PC-3 (cell line): ENCODE results near the gene CAPN1.

ENCODE experiments used
- EZH2 ChIP-seq: fragments of 300-600 bp; sonication (generic); IDR thresholded peaks from one replicate; pipeline ENCODE4 v1.6.1; 2017; ENCODE audit warnings: antibody characterized with exemption, mild to moderate bottlenecking, low read length; ENCODE audit not compliant: unreplicated experiment
- EZH2phosphoT487 ChIP-seq: fragments of 300-600 bp; sonication (generic); IDR thresholded peaks from 2 replicates; pipeline ENCODE4 v1.6.1; 2018; ENCODE audit warnings: mild to moderate bottlenecking, antibody characterized with exemption, low read length, borderline replicate concordance
- TF ChIP-seq, protein P1 (sequence below): fragments of 300-600 bp; sonication (generic); conservative IDR thresholded peaks from 2 replicates; pipeline ENCODE4 v1.5.1; 2017; ENCODE audit warnings: antibody characterized with exemption, low read depth, mild to moderate bottlenecking, low read length

DNA sequence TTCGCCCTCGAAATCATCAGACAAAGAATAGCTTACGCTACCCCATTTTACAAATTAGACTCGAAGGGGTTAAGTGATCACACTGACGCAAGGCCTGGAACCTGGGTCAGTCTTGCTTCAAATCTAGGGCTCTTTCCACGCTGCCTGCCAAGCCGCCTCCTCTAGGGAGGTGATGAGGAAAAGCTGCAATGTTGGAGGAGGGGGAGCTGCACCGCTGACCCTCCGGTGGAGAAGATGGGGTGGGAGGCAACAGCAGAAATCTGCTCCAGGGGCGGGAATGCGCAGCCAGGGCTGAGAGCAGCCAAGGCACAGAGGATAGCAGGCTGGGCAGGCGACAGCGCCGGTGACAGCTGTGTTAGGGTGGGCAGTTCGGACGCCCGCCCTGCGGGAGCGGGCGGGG lies 48.0 kb upstream of the CAPN1 start:
- TF ChIP-seq, protein P1, sequence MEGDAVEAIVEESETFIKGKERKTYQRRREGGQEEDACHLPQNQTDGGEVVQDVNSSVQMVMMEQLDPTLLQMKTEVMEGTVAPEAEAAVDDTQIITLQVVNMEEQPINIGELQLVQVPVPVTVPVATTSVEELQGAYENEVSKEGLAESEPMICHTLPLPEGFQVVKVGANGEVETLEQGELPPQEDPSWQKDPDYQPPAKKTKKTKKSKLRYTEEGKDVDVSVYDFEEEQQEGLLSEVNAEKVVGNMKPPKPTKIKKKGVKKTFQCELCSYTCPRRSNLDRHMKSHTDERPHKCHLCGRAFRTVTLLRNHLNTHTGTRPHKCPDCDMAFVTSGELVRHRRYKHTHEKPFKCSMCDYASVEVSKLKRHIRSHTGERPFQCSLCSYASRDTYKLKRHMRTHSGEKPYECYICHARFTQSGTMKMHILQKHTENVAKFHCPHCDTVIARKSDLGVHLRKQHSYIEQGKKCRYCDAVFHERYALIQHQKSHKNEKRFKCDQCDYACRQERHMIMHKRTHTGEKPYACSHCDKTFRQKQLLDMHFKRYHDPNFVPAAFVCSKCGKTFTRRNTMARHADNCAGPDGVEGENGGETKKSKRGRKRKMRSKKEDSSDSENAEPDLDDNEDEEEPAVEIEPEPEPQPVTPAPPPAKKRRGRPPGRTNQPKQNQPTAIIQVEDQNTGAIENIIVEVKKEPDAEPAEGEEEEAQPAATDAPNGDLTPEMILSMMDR = no peak
- TF ChIP-seq EZH2 (no peak), EZH2phosphoT487 (no peak)
